Measurements from ENCODE around the gene HM13. TPM values are rescaled to one million over a fixed set of nuclear protein-coding genes. Genes with fewer than 3 reads are reported as not detected.
"Not testable (repeated sequence)": the region's sequence is repeated elsewhere in the genome, so short reads cannot be mapped to it uniquely, and the experiment has no call there.

The HM13 gene
- total RNA-seq, 2 experiments from 2014 or later, result 163 to 168 TPM

DNA sequence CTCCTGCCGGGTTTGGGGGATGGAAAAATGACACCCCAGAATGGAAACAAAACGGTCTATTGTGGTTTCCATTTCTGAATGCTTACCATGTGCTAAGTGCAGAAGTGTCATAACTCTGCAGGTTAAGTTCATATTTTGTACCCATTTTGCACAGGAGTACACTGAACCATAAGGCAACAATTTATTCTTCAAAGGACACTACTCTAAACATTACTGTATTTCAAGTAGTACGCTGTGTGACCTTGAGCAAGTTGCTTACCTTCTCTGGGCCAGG, 81.1 kb downstream of the HM13 start:
- ChIA-PET CTCF (interaction anchor here (2.1 kb wide), 1 partner anchor 17 kb away, joined by 7 read pairs; no protein-coding TSS in a partner anchor), POLR2A (no interaction called here)

DNA sequence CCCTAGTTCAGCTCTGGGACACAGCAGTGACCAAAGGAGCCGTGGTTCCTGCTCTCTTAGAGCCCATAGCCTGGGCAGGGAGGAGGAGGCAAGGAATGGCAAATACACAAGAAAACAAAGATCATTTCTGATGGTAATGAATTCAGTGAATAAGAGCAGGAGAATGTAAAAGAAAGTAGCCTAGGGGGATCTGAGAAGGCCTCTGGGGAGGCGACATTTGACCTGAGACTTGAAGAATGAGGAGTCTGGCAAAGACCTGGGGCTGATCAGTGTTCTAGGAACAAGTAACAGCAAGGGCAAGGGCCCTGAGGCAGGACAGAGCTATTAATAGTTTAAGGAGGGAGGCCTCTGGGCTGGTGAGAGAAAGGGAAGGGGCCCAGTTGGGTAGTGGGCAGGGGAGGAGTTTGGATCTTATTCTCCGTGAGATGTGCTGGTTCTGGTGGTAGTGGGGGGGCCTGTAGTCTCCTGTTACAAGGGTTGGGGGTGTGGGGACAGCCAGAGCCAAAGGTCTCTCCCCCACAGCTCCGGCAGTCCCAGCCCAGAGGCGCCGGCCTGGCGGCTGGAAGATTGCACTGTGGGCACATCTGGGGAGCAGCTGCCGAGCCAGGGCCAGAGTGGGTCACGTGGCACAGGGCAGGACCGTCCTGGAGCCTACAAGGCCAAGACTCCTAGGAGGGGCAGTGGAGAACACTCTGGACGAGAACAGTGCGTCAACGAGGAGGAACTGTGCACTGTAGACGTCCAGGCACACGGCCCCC, 81.6 kb downstream of the HM13 start:
- ChIA-PET CTCF (interaction anchor here (1.5 to 2.1 kb wide), 2 partner anchors 17 to 26 kb away, joined by 5 to 7 read pairs; no protein-coding TSS in a partner anchor), POLR2A (no interaction called here)

DNA sequence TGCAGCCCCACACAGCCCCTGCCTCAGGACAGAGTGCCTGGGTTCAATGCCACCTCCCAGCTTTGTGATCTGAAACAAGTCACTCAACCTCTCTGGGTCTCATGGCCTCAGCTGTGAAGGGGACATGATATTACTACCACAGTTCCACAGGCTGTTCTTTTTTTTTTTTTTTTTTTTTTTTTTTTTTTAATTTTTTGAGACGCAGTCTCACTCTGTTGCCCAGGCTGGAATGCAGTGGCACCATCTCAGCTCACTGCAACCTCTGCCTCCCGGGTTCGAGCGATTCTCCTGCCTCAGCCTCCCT, 82.1 kb downstream of the HM13 start:
- POLR2A ChIA-PET, result not testable (repeated sequence)
- CTCF ChIA-PET, result interaction anchor here (0.7 to 2.1 kb wide), 3 partner anchors 10 to 27 kb away, joined by 4 to 7 read pairs (median 5); no protein-coding TSS in a partner anchor

DNA sequence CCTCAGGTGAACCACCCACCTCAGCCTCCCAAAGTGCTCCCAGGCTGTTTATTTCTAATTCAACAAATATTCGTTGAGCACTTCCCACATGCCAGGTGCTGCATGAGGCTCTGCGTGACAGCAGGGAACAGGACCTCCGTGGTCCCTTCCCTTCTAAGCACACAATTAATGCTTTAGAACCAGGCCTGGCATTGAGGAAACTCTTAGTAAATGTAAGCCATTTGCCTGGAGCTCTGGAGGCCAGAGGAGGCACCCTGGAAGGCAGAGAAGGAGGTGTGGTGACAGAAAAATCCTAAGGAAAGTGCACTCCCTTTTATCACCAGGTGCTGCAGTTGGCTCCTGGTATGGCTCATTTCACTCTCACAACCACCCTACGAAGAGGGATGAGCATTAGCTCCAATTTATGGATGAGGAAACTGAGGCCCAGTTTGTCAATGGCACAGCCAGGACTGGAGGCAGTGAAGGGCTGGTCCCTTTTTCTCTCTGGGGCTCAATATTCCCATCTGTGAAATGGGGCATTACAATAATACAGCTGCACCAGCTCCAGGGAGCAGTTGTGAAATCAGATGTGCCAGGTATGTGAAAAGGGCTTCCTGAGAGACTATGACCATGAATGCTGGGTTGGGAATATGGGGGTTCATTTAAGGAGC, 82.7 kb downstream of the HM13 start:
- ChIA-PET CTCF (interaction anchor here (0.7 to 2.1 kb wide), 3 partner anchors 10 to 27 kb away, joined by 4 to 7 read pairs (median 5); no protein-coding TSS in a partner anchor), POLR2A (no interaction called here)

DNA sequence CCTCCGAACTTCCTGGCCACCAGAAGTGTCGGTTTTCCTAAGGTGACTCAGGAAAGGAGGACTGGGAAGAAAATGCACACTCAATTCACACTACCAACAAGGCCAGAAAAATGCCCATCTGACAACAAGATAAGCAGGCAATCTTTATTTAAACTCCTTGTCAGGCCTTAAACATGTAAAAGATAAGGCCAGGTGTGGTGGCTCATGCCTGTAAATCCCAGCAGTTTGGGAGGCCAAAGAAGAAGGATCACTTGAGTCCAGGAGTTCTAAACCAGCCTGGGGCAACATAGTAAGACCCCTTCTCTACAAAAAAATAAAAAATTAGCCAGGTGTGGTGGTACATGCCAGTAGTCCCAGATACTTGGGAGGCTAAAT, 83.2 kb downstream of the HM13 start:
- ChIA-PET CTCF (interaction anchor here (2.1 to 2.4 kb wide), 2 partner anchors 15 kb away, joined by 7 to 9 read pairs; no protein-coding TSS in a partner anchor), POLR2A (no interaction called here)

DNA sequence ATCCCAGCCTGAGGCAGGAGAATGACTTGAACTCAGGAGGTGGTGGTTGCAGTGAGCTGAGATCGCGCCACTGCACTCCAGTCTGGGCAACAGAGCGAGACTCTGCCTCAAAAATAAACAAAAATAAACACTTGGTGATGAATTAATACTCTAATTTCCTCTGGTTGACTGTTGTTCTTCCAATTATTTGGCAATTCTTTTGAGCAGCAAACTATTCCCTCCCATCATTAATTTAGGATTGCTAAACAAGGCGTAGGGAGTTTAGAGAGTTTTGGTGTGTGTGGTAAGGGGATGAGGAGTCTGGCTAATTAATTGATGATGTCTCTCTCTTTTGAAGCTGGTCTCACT, 88.2 kb downstream of the HM13 start:
- CTCF ChIA-PET, result interaction anchor here (0.6 to 20.5 kb wide), 10 partner anchors 9 to 121 kb away, joined by 3 to 673 read pairs (median 3); no protein-coding TSS in a partner anchor

DNA sequence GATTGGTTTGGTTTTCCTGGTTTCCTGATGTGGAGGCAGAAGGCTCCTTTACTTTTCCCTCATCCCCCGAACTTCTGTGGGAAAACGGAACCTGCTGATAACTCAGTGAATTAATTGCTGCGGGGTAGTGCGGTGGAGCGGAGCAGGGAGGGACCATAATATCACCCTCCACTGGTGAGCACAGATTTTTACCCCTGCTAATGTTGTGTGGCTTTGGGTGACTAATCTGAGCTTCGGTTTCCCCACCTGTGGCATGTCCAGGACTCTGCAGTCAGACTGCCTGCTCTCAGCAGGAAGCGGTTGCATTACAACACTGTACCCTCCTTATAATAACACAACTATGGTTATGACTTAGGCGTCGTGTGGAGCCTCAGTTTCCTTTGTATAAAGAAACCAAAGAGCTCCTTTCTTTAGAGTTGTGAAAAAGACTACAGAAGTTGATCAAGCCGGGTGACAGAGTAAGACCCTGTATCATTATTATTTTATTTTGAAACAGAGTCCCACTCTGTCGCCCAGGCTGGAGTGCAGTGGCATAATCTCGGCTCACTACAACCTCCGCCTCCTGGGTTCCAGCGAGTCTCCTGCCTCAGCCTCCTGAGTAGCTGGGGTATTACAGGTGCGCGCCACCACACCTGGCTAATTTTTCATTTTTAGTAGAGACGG, 88.7 kb downstream of the HM13 start:
- ChIA-PET CTCF (interaction anchor here (0.5 to 20.5 kb wide), 12 partner anchors 9 to 121 kb away, joined by 3 to 673 read pairs (median 3); no protein-coding TSS in a partner anchor), POLR2A (interaction anchor here (1.2 to 3.4 kb wide), 2 partner anchors 30 to 33 kb away, joined by 4 to 31 read pairs; no protein-coding TSS in a partner anchor)

More for the DNA sequence above, 88.2 kb downstream of the HM13 start:
- POLR2A ChIA-PET, result interaction anchor here (1.2 to 3.4 kb wide), 2 partner anchors 29 to 33 kb away, joined by 4 to 31 read pairs; no protein-coding TSS in a partner anchor

DNA sequence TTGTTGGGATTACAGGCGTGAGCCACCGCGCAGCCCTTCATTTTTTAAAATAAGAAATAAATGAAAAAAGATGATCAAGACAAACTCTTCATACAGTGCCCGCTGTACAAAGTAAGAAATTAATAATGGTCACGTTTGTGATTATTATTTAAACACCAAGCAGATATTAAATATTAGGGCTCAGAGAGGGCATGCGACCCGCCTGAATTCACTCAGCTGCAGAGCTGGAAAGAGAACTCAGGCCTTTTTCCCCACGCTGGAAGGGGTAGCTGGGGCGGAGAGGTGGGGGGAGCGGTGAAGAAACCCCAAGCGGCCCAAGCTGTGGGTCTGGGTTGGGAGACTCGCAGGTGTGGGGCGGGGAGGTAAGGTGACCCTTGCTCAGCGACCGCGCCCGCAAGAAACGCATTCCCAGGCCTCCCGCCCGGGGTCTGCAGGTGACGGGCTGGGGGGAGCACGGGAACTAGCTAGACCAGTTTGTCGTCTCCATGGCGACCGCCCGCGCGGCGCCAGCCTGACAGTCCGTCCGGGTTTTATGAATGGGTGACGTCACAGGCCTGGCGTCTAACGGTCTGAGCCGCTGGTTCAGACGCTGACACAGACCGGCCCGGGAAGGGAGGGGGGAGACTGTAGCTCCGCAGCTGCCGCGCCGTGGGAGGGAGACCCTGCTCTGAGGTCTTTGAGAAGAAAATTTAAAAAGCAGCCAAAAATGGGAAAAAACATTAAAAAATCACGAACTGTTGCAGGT, 89.8 kb downstream of the HM13 start:
- ChIA-PET POLR2A (interaction anchor here (0.6 to 3.4 kb wide), 4 partner anchors 9 to 89 kb away, joined by 3 to 31 read pairs (median 6); no protein-coding TSS in a partner anchor), CTCF (interaction anchor here (0.7 to 20.5 kb wide), 6 partner anchors 8 to 409 kb away, joined by 3 to 673 read pairs (median 4); no protein-coding TSS in a partner anchor)

DNA sequence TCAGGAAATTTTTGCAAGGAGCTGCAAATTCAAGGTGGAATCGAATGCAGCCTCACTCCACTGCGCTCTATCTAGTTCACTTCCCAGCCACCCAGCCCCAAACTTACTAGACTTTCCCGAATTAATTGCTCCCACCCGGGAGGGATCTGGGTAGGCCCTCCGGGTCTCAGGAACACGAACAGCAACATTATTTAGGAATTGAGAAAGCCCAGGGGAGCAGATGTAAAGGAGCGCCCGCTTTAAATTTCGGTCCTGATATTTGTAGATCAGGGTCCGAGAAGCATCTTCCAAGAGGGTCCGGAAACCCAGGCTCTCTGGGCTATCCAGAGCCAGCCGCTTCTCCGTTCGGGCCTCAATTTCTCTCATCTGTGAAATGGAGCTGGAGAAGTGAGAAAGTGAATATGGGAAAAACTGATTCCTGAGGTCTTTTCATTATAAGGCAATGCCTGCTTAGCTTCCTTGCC, 90.4 kb downstream of the HM13 start:
- CTCF ChIA-PET, result interaction anchor here (1.0 to 20.5 kb wide), 6 partner anchors 8 to 119 kb away, joined by 3 to 673 read pairs (median 4); partner anchors contain the start of gene BCL2L1
- POLR2A ChIA-PET, result interaction anchor here (0.6 to 3.4 kb wide), 4 partner anchors 8 to 88 kb away, joined by 3 to 31 read pairs (median 6); no protein-coding TSS in a partner anchor

DNA sequence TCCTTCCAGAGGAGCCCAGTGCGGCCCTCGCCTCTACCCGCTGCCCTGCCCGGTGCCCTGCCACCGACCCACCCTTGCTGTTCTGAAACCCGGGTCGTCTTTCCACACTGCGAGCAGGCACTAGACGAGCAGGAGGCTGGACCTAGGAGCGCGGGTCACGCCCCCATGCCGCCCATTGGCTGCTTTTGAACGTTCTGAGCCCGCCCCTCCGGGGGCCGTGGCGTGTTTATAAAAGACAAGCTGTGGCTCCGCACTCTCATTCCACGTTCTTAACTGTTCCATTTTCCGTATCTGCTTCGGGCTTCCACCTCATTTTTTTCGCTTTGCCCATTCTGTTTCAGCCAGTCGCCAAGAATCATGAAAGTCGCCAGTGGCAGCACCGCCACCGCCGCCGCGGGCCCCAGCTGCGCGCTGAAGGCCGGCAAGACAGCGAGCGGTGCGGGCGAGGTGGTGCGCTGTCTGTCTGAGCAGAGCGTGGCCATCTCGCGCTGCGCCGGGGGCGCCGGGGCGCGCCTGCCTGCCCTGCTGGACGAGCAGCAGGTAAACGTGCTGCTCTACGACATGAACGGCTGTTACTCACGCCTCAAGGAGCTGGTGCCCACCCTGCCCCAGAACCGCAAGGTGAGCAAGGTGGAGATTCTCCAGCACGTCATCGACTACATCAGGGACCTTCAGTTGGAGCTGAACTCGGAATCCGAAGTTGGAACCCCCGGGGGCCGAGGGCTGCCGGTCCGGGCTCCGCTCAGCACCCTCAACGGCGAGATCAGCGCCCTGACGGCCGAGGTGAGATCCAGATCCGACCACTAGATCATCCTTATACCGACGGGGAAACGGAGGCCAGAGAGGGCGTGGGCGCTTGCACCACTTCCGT, 91.0 kb downstream of the HM13 start, which contains the start of gene ID1:
ID1 (plus strand) TSS at position 259 of the 871 bp plus-strand sequence; CDS start at position 358, 99 bp downstream.
- CTCF ChIA-PET, result interaction anchor here (1.0 to 20.5 kb wide), 5 partner anchors 7 to 118 kb away, joined by 3 to 673 read pairs (median 4); partner anchors contain the start of gene BCL2L1
- POLR2A ChIA-PET, result interaction anchor here (0.5 to 3.4 kb wide), 4 partner anchors 31 to 87 kb away, joined by 5 to 31 read pairs (median 6); no protein-coding TSS in a partner anchor

DNA sequence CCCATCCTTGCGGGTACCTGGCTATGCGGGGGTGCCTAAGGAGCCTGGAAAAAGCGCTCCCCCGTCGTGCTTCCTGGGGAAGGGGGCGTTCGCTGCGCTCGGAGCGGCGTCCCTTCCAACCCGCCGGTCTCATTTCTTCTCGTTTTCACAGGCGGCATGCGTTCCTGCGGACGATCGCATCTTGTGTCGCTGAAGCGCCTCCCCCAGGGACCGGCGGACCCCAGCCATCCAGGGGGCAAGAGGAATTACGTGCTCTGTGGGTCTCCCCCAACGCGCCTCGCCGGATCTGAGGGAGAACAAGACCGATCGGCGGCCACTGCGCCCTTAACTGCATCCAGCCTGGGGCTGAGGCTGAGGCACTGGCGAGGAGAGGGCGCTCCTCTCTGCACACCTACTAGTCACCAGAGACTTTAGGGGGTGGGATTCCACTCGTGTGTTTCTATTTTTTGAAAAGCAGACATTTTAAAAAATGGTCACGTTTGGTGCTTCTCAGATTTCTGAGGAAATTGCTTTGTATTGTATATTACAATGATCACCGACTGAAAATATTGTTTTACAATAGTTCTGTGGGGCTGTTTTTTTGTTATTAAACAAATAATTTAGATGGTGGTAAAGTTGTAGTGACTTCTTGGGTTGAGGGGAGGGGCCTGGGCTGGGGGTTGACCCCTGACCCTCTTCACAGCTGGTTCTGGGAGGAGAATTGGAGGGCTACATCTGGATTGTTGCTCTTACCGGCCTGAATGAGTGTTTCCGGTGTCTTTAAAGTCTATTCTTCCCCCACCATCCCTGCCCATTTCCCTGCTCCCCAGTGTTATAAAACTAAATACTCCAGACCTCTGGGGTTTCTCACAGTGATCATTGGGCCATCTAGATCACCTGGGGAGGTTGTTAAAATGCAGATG, 91.9 kb downstream of the HM13 start:
- ChIA-PET POLR2A (interaction anchor here (3.4 kb wide), 1 partner anchor 33 kb away, joined by 31 read pairs; no protein-coding TSS in a partner anchor), CTCF (interaction anchor here (1.2 to 20.5 kb wide), 3 partner anchors 40 to 118 kb away, joined by 3 to 673 read pairs (median 4); no protein-coding TSS in a partner anchor)

DNA sequence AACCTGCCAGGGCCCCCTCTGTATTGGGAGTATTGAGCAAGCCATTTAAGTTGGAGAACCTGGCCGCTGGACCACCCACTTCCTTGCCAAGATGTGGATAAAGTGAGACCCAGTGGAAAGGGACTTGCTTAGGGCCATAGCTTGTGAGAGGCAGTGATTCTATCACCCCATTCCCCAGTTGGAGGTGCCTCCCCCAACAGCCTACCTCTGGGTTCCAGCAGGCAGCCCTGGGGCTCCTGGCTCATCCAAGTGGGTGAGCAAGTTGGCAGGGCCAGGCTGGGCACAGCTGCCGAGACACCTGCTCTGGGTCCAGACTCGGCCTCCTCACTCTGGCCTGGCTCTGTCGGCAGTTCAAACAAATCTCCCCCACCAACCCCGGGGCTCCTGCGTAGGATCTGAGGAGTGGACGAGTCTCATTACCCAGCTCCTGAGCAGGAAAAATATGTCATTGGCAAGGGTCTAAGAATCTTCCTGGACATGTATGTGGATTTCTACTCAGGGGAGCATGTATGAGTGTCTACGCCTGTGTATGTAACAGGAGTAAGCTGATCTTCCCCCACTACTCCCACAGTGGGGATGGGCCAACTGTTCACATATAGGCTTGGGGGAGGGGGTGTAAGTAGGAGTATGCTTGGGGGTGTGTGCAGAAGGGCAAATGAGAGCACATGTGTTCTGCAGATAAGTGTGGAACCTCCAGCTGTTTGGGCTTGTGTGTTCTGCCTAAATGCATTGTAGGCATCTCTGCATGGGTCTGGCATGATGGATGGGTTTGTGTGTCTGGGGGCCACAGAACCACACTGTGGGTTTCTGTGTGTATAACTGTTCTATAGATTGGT, 92.8 kb downstream of the HM13 start:
- ChIA-PET CTCF (interaction anchor here (1.3 to 20.5 kb wide), 2 partner anchors 41 to 117 kb away, joined by 3 to 673 read pairs; no protein-coding TSS in a partner anchor), POLR2A (no interaction called here)

DNA sequence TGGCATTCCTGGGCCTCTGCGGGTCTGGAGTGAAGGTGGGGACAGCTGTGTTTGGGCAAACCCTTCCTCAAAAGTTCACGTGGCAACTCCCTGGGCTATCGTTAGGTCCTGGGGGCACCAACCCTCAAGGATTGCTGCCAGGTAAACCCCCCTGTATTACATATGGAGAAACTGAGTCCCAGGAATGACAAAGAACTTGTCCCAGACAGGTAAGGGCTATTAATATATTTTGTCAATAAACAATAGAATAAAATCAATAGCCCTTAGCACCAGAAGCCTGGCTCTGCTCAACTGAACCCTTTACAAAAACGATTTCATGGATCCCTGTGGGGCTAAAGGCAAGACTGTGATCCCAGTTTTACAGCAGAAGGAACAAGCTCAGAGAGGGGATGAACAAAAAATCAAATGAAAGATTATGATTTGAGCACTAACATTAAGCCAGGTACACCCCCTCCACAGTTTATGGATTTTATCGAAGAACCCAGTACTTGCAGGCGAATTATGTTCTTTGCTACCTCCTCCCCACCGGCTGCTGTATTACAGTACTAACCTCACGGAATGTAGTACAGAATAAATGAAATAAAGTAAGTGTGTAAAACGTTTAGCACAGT, 93.5 kb downstream of the HM13 start:
- ChIA-PET CTCF (interaction anchor here (20.5 kb wide), 1 partner anchor 42 kb away, joined by 673 read pairs; no protein-coding TSS in a partner anchor), POLR2A (no interaction called here)

DNA sequence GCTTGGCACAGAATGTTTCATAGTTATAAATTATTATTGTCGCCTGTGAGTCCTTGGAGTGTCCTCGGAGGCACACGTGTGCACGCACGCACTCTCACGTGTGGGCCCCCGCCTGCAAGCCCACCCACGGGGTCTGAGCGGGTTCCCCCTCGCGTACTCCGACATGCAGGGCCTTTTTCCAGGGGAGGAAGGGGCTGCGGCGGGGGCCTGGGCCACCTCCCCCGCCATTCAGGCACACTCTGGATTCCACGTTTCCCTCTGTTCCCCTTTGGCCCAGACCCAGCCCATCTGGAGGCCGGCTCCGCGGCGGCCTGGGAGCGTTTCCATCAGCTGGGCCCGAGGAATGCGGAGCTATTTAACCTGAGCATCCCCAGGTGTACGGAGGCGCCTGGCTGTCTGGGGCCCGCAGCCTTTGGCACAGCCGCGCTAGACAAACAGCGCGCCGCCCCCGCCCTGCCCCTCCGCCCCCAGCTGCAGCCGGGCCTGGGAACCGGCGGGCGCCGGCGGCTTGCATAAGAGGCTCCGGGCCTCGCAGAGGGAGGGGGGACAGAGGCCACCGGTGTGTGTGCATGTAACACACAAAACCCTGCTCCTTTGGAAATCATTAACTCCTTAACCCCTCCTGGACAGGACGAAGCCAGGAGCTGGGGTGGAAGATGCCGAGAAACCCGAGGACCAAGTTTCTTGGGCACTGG, 94.2 kb downstream of the HM13 start:
- ChIA-PET CTCF (interaction anchor here (20.5 kb wide), 1 partner anchor 42 kb away, joined by 673 read pairs; no protein-coding TSS in a partner anchor), POLR2A (interaction anchor here (0.5 kb wide), 1 partner anchor 35 kb away, joined by 5 read pairs; no protein-coding TSS in a partner anchor)

Measured in activated CD8-positive, alpha-beta memory T cell treated with anti-CD3 and anti-CD28 coated beads for 36 hours (primary cell).